LNCaP clone FGC (cell line): Measurements from ENCODE around the gene NACC1.

Experiments used
- DNase-seq: peaks from one replicate; pipeline ENCODE4 v3.0.0-alpha.2; 2011; ENCODE audit warnings: low read depth
- H3K4me3 ChIP-seq: 2 replicates; pipeline ENCODE4 v1.5.1; 2011; ENCODE audit warnings: mild to moderate bottlenecking, low read depth, low read length, control low read depth
- TF ChIP-seq, protein P1 (sequence below): IDR thresholded peaks from 2 replicates; pipeline ENCODE4 v1.5.1; 2012; ENCODE audit warnings: mild to moderate bottlenecking; ENCODE audit not compliant: control insufficient read depth, insufficient read depth; ENCODE audit errors: extremely low read depth

NACC1 gene

DNA sequence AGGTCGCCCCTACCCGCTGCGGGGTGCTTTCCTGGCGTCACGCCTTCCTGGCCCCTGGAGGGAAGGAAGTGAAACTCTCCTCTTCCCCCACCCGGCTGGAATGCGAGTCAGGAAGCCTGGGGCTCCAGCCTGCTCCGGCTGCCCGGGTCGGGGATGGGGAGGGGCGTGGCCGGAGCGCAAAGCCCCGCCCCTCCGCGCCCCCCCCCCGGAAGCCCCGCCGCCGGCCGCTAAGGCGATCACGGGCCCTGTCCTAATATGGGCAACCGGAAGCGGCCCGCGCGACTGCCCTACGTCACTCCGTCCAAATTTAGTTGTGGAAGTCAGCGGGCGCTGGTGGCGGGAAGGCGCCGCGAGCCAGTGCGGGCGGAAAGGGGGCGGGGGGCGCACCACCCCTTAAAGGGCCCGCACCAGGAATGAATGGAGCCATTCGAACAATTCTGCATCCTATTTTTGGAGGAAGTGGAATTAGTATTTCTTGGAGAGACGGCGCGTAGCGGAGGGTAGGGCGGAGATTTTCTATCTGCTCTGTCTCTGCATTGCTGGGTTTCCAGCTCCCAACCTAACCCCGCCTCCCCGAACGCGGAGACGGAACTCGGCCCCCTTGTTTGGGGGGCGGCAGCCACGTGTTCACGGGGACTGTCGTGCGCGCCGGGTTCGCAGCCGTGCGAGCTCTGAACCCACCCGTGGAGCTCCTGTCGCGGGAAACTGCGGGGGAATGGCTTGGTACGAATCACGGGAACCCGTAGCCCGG lies 33.7 kb downstream of the NACC1 start:
- TF ChIP-seq, protein P1, sequence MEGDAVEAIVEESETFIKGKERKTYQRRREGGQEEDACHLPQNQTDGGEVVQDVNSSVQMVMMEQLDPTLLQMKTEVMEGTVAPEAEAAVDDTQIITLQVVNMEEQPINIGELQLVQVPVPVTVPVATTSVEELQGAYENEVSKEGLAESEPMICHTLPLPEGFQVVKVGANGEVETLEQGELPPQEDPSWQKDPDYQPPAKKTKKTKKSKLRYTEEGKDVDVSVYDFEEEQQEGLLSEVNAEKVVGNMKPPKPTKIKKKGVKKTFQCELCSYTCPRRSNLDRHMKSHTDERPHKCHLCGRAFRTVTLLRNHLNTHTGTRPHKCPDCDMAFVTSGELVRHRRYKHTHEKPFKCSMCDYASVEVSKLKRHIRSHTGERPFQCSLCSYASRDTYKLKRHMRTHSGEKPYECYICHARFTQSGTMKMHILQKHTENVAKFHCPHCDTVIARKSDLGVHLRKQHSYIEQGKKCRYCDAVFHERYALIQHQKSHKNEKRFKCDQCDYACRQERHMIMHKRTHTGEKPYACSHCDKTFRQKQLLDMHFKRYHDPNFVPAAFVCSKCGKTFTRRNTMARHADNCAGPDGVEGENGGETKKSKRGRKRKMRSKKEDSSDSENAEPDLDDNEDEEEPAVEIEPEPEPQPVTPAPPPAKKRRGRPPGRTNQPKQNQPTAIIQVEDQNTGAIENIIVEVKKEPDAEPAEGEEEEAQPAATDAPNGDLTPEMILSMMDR: no peak
- peak; percentile 86 for DNase-seq
- H3K4me3 ChIP-seq: peak overlapping the region; percentile 84

DNA sequence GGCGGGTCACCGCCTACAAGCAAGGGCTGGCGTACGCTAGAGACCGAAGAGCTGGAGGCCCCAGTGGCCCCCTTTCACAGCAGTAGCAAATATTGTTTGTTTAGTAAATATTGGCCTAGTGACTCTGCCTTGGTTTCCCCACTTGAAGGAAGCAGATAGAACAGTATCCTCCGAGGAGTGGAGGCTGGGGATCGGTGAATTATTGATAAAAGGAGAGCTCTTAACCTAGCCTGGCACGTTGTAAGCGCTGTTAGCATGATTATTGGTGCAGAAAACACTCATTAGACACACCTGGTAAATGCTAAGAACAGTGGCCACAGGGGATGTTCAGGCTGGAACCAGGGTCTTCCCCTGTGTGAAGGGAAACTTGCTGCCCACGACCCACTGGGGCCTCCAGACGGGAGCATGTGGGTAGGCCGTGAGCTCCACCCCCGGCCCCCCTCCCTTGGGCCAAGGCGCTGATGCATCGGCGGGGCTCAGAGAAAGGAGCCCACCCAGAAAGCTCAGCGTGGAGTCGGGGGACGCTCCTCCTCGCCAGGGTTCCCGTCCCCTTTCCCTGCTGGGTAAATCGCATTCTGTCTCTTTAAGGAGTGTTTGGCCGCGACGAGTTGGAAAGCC lies 34.4 kb downstream of the NACC1 start:
- no peak for DNase-seq
- peak overlapping the region; percentile 84 for H3K4me3 ChIP-seq
- TF ChIP-seq, protein P1: no peak

DNA sequence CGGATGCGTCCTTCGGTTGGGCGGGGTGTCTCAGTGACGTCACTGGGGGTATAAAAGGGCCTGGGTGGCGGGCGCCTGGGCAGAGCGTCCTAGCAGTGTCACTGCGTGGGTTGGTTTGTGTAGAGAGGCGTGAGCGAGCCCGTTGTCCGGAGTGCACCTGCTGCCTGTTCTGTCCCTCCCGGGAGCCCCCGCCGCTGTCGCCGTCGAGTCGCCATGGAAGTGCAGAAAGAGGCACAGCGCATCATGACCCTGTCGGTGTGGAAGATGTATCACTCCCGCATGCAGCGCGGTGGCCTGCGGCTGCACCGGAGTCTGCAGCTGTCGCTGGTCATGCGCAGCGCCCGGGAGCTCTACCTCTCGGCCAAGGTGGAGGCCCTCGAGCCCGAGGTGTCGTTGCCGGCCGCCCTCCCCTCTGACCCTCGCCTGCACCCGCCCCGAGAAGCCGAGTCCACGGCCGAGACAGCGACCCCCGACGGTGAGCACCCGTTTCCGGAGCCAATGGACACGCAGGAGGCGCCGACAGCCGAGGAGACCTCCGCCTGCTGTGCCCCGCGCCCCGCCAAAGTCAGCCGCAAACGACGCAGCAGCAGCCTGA lies 35.0 kb downstream of the NACC1 start:
- TF ChIP-seq, protein P1: 0 out of 2 replicates have a peak, but pooled peaks have one; percentile 12
- peak; percentile 67 for DNase-seq
- H3K4me3 ChIP-seq: peak overlapping the region; percentile 84

DNA sequence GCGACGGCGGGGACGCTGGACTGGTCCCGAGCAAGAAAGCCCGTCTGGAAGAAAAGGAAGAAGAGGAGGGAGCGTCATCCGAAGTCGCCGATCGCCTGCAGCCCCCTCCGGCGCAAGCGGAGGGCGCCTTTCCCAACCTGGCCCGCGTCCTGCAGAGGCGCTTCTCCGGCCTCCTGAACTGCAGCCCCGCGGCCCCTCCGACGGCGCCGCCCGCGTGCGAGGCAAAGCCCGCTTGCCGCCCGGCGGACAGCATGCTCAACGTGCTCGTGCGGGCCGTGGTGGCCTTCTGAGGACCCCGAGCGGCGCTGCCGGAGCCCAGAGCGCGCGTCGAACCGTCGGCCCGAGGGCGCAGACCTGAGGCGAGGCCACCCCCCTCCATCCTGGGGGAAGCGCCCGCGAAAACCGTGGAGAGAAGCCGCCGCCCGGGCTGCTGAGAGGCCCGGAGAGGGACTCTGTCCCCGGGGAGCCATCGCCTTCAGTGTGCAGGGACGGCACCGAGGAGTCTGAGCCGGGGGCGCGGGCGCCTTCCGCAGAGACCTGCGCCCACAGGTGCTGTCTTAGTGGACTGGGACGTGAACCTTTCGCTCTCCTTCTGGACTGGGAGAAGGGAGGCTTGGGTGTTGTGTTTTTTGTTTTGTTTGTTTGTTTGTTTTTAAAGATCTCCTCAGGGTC lies 35.6 kb downstream of the NACC1 start:
- TF ChIP-seq, protein P1: peak; percentile 27; the same call in 1 of the 2 replicates
- H3K4me3 ChIP-seq: peak overlapping the region; percentile 84
- DNase-seq: no peak

DNA sequence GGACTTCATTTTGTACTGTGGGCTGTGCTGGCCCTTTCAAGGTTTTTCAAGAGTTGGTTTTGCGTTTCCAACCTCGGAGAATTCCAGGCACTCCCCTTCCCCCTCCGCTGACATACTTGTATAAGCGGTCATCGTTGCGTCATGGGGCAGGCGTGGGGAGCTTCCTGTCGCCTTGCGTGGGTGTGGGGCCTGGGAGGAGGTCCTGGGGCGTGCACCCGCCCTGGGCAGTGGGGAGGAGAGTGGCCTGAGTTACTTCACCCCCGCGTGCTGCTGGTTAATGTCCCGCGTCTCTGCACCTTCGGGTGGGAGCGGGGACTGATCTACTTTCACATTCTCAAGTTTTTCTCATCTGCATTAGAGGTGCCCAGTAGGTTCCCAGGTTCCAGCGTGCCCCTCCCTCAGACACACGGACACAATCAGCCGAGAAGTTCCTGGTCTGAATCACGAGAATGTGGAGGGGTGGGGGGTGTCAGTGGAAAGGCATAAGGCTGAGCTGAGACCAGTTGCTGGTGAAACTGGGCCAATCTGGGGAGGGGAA lies 36.2 kb downstream of the NACC1 start:
- TF ChIP-seq, protein P1: no peak
- H3K4me3 ChIP-seq: peak overlapping the region; percentile 84
- DNase-seq: no peak

DNA sequence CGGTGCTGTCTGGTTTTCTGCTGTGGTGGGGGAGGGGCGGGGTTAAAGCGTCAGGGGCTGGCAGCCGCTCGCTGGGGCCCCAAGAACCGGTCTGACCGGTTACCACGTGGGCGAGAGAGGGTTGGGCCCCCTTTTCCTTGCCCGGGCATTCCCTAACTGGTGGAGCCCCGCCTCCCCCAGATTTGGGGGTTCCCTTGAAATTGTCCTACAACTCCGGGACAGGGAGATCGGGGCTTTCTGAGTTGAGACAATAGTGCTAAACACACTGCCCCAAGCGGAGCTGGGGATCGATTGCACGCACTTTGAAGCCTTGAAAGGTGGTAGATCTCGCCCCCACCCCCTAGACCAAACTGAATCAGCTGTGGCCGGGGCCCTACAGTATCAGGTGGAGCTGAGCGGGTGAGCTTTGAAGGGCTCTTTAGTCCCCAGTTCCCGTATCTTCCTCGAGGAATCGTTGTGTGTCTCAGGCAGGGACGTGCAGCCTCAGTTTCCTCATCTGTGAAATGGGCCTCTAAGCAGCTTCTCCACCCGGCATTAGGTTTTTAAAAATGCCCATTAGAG lies 36.9 kb downstream of the NACC1 start:
- TF ChIP-seq, protein P1: no peak
- DNase-seq: no peak

More for the DNA sequence above, 36.9 kb downstream of the NACC1 start:
- peak overlapping the region; percentile 84 for H3K4me3 ChIP-seq
